ENCODE data around the gene RPS25. TPM values are rescaled to one million over a fixed set of nuclear protein-coding genes. Genes with fewer than 3 reads are reported as not detected.

RPS25 gene
- 759 to 1,109 TPM (median 829 TPM) in 5 replicates for total RNA-seq (2022; extraction: Qiagen RNA extraction; ENCODE audit: low read depth)

GRCh38 chr11:119018074-119018938, at the start of gene RPS25, which contains the start of gene TRAPPC4:
RPS25 (minus strand) TSS chr11:119018343; CDS start chr11:119018284, 59 bp downstream.
TRAPPC4 (plus strand) TSS chr11:119018766; CDS start chr11:119018796, 30 bp downstream.

GRCh38 chr11:119067371-119068222, 49.5 kb upstream of the RPS25 start, which contains the start of gene VPS11:
VPS11 (plus strand) TSS chr11:119067818; CDS start chr11:119067824, 6 bp downstream.

GRCh38 chr11:119057000-119057769, 39.0 kb upstream of the RPS25 start, which contains the start of gene HYOU1:
HYOU1 (minus strand) TSS chr11:119057205; CDS start chr11:119056160, 1,045 bp downstream.

GRCh38 chr11:119030329-119031047, 12.3 kb upstream of the RPS25 start, which contains the start of gene SLC37A4:
SLC37A4 (minus strand) TSS chr11:119030877.

GRCh38 chr11:118997627-118998387, 20.3 kb downstream of the RPS25 start, which contains the start of gene CENATAC:
CENATAC (plus strand) TSS chr11:118998138; CDS start chr11:118998198, 60 bp downstream.

GRCh38 chr11:118971646-118972045, 46.5 kb downstream of the RPS25 start, which contains the start of gene FOXR1:
FOXR1 (plus strand) TSS chr11:118971761; CDS start chr11:118971932, 171 bp downstream.

Other genes with a start within 250 kb of the RPS25 start
- gene DDX6, start 227.2 kb downstream of the RPS25 start, total RNA-seq (2022; extraction: Qiagen RNA extraction; ENCODE audit: low read depth) = 24.1 to 32.8 TPM (median 31.4 TPM) in 5 replicates
- 0.07 to 0.24 TPM (median 0.20 TPM) in 5 replicates for gene CXCR5, start 134.5 kb downstream of the RPS25 start, total RNA-seq (2022; extraction: Qiagen RNA extraction; ENCODE audit: low read depth)
- gene BCL9L, start 92.4 kb downstream of the RPS25 start, total RNA-seq (2022; extraction: Qiagen RNA extraction; ENCODE audit: low read depth) = 86.6 to 141 TPM (median 122 TPM) in 5 replicates
- gene UPK2, start 62.0 kb downstream of the RPS25 start, total RNA-seq (2022; extraction: Qiagen RNA extraction; ENCODE audit: low read depth) = 0.53 to 0.94 TPM (median 0.81 TPM) in 5 replicates
- gene FOXR1, start 46.6 kb downstream of the RPS25 start, total RNA-seq (2022; extraction: Qiagen RNA extraction; ENCODE audit: low read depth) = not detected in 5 replicates
- 10.0 to 18.0 TPM (median 11.3 TPM) in 5 replicates for gene CENATAC, start 20.2 kb downstream of the RPS25 start, total RNA-seq (2022; extraction: Qiagen RNA extraction; ENCODE audit: low read depth)
- 57.0 to 64.6 TPM (median 62.7 TPM) in 5 replicates for gene TRAPPC4, start 423 bp upstream of the RPS25 start, total RNA-seq (2022; extraction: Qiagen RNA extraction; ENCODE audit: low read depth)
- gene SLC37A4, start 12.5 kb upstream of the RPS25 start, total RNA-seq (2022; extraction: Qiagen RNA extraction; ENCODE audit: low read depth) = 10.3 to 11.8 TPM (median 11.0 TPM) in 5 replicates
- gene HYOU1, start 38.9 kb upstream of the RPS25 start, total RNA-seq (2022; extraction: Qiagen RNA extraction; ENCODE audit: low read depth) = 46.0 to 54.7 TPM (median 51.4 TPM) in 5 replicates
- gene VPS11, start 49.5 kb upstream of the RPS25 start, total RNA-seq (2022; extraction: Qiagen RNA extraction; ENCODE audit: low read depth) = 10.7 to 13.6 TPM (median 12.8 TPM) in 5 replicates
- gene HMBS, start 66.5 kb upstream of the RPS25 start, total RNA-seq (2022; extraction: Qiagen RNA extraction; ENCODE audit: low read depth) = 45.9 to 53.9 TPM (median 52.6 TPM) in 5 replicates
- gene DPAGT1, start 83.5 kb upstream of the RPS25 start, total RNA-seq (2022; extraction: Qiagen RNA extraction; ENCODE audit: low read depth) = 35.9 to 44.7 TPM (median 42.6 TPM) in 5 replicates
- 5.2 to 7.0 TPM (median 6.6 TPM) in 5 replicates for gene C2CD2L, start 89.0 kb upstream of the RPS25 start, total RNA-seq (2022; extraction: Qiagen RNA extraction; ENCODE audit: low read depth)
- 10.4 to 11.9 TPM (median 10.9 TPM) in 5 replicates for gene HINFP, start 103.2 kb upstream of the RPS25 start, total RNA-seq (2022; extraction: Qiagen RNA extraction; ENCODE audit: low read depth)
- gene ABCG4, start 130.7 kb upstream of the RPS25 start, total RNA-seq (2022; extraction: Qiagen RNA extraction; ENCODE audit: low read depth) = 0.19 to 0.36 TPM (median 0.25 TPM) in 5 replicates
- 9.3 to 11.7 TPM (median 11.5 TPM) in 5 replicates for gene NLRX1, start 150.4 kb upstream of the RPS25 start, total RNA-seq (2022; extraction: Qiagen RNA extraction; ENCODE audit: low read depth)
- gene NHERF4, start 167.1 kb upstream of the RPS25 start, total RNA-seq (2022; extraction: Qiagen RNA extraction; ENCODE audit: low read depth) = 0.07 to 0.25 TPM (median 0.17 TPM) in 3 of 5 replicates, not detected in the others
- 7.8 to 11.6 TPM (median 10.8 TPM) in 5 replicates for gene CBL, start 188.0 kb upstream of the RPS25 start, total RNA-seq (2022; extraction: Qiagen RNA extraction; ENCODE audit: low read depth)